Effector memory CD8-positive, alpha-beta T cell (primary cell): ENCODE measurements around the gene GRIK1.
"Not testable (repeated sequence)": the region's sequence is repeated elsewhere in the genome, so short reads cannot be mapped to it uniquely, and the experiment has no call there.

Experiments used
- ATAC-seq: fragments of 150-1000 bp; cut with Tn5 transposase; replicated peaks from 2 replicates; pipeline ENCODE4 v1.10.0; 2021; ENCODE audit warnings: mild to moderate bottlenecking, moderate library complexity
- DNase-seq, 3 experiments: peaks; one replicate each; pipeline ENCODE4 v3.0.0; 2021
- H3K27ac Mint-ChIP-seq, 2 donors: one replicate each; pipeline ENCODE4 v1.8.0; 2022; ENCODE audit warnings: mild to moderate bottlenecking in 2 of 2, mixed read lengths in 2 of 2, moderate library complexity in 2 of 2
- H3K27me3 Mint-ChIP-seq, 2 donors: one replicate each; pipeline ENCODE4 v1.8.0; 2022; ENCODE audit warnings: mixed read lengths in 2 of 2
- H3K36me3 Mint-ChIP-seq: one replicate; pipeline ENCODE4 v1.8.0; 2022; ENCODE audit warnings: mild to moderate bottlenecking, moderate library complexity, mixed read lengths; ENCODE audit not compliant: insufficient read depth
- H3K4me1 Mint-ChIP-seq, 2 donors: one replicate each; pipeline ENCODE4 v1.8.0; 2022; ENCODE audit warnings: low read depth in 2 of 2, mixed read lengths in 2 of 2
- H3K4me3 Mint-ChIP-seq, 2 donors: one replicate each; pipeline ENCODE4 v1.8.0; 2022; ENCODE audit warnings: mild to moderate bottlenecking in 2 of 2, mixed read lengths in 2 of 2, moderate library complexity in 2 of 2
- H3K9me3 Mint-ChIP-seq, 2 donors: one replicate each; pipeline ENCODE4 v1.8.0; 2022; ENCODE audit warnings: mixed read lengths in 2 of 2

GRIK1 gene

DNA sequence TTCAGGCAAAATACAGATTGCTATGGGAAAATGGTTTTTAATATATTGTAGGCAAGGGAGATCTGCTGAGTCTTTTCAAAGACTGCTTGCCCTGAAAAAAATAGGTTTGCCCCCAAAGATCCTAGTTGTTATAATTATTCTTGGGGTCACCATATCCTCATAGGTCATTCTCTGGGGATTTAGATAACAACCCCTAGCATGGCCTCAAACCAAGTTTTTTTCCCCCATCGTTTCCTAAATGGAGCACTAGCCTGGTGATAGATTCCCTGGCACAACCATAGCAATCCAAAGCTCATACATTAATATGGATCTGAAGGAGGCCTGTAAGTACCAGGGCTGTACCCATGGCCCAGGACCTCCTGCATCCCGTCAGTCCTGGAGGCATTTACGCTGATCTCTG, 325.9 kb downstream of the GRIK1 start:
- H3K36me3 Mint-ChIP-seq, result no peaks in the 10 kb centered on the region
- H3K9me3 Mint-ChIP-seq, result peaks cover 0 to 3% of the 10 kb centered on the region in 2 donors
- H3K27ac Mint-ChIP-seq, result no peak overlapping the region
- no peaks in the 10 kb centered on the region for H3K27me3 Mint-ChIP-seq
- no peaks in the 10 kb centered on the region for H3K4me1 Mint-ChIP-seq
- no peak overlapping the region for H3K4me3 Mint-ChIP-seq
- ATAC-seq (no peak), DNase-seq (no peak)

DNA sequence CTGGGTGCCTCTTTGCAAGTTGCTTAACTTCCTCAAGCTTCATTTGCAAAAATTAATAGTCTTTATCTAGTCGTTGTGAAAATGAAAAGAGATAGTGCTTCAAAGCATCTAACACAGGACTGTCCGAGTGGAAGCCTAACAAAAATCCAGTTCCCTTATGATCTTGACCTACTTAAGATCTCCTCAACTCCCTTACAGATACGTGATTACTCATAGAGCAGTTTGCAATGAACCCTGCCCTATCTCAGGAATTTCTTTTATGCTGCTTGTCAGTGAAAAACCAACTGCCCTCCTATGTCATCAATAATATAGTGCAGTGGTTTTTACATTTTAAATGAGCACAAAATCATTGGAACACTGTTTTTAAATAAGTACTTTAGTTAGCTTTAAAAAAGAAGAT, 326.8 kb downstream of the GRIK1 start:
- no peak overlapping the region for H3K4me3 Mint-ChIP-seq
- H3K27ac Mint-ChIP-seq, result no peak overlapping the region
- no peak for DNase-seq

GRCh38 chr21:29610779-29611360, 328.9 kb downstream of the GRIK1 start:
- Mint-ChIP-seq H3K4me1 (no peaks in the 10 kb centered on the region), H3K27ac (no peak overlapping the region), H3K36me3 (no peaks in the 10 kb centered on the region), H3K4me3 (no peak overlapping the region), H3K9me3 (no peaks in the 10 kb centered on the region), H3K27me3 (no peaks in the 10 kb centered on the region)
- ATAC-seq (no peak), DNase-seq (no peak)

More for the DNA sequence above, 326.8 kb downstream of the GRIK1 start:
- Mint-ChIP-seq H3K36me3 (no peaks in the 10 kb centered on the region), H3K27me3 (no peaks in the 10 kb centered on the region), H3K4me1 (no peaks in the 10 kb centered on the region), H3K9me3 (no peaks in the 10 kb centered on the region)
- ATAC-seq, result no peak

DNA sequence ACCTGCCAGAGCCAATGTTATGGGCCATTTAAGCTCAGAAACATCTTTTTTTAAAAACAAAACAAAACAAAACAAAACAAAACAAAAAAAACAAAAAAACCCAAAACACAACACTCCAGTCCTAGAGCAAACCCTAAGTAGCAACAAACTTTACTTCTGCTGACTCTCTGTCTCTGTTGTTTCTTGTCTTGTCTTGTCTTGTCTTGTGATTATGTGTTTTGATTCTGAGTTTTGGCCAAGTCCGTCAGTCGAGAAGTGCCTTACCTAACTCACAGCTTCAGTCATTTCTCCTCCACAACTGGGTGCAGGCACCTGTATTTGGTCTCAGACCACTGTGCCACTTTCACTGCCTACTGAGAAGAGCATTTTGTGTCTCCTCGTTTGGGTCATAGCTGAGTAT, 333.2 kb downstream of the GRIK1 start:
- ATAC-seq (no peak), DNase-seq (no peak)
- no peak overlapping the region for H3K4me3 Mint-ChIP-seq
- peaks cover 4% of the 10 kb centered on the region for H3K36me3 Mint-ChIP-seq
- no peak overlapping the region for H3K27ac Mint-ChIP-seq
- no peaks in the 10 kb centered on the region for H3K9me3 Mint-ChIP-seq
- H3K4me1 Mint-ChIP-seq, result no peaks in the 10 kb centered on the region
- H3K27me3 Mint-ChIP-seq, result no peaks in the 10 kb centered on the region

DNA sequence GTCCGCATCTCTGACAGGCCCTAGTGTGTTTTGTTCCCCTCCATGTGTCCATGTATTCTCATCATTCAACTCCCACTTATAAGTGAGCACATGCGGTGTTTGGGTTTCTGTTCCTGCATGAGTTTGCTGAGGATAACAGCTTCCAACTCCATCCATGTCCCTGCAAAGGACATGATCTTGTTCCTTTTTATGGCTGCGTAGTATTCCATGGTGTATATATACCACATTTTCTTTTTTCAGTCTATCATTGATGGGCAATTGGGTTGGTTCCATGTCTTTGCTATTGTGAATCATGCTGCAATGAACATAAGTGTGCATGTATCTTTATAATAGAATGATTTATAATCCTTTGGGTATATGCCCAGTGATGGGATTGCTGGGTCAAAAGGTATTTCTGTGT, 334.6 kb downstream of the GRIK1 start:
- H3K4me3 Mint-ChIP-seq, H3K9me3 Mint-ChIP-seq: not testable (repeated sequence)

GRCh38 chr21:29604076-29604475, 335.7 kb downstream of the GRIK1 start:
- H3K27me3 Mint-ChIP-seq, result no peaks in the 10 kb centered on the region
- no peak overlapping the region for H3K27ac Mint-ChIP-seq
- ATAC-seq, result no peak
- H3K9me3 Mint-ChIP-seq, result no peaks in the 10 kb centered on the region
- no peaks in the 10 kb centered on the region for H3K4me1 Mint-ChIP-seq
- peaks cover 4% of the 10 kb centered on the region for H3K36me3 Mint-ChIP-seq
- no peak for DNase-seq
- H3K4me3 Mint-ChIP-seq, result no peak overlapping the region

More for the DNA sequence above, 334.6 kb downstream of the GRIK1 start:
- DNase-seq, H3K27me3 Mint-ChIP-seq, H3K36me3 Mint-ChIP-seq, H3K27ac Mint-ChIP-seq, ATAC-seq, H3K4me1 Mint-ChIP-seq: not testable (repeated sequence)

- no peak overlapping the region for H3K4me3 Mint-ChIP-seq
- H3K4me1 Mint-ChIP-seq, result no peaks in the 10 kb centered on the region
- H3K36me3 Mint-ChIP-seq, result peaks cover 4% of the 10 kb centered on the region
- no peaks in the 10 kb centered on the region for H3K9me3 Mint-ChIP-seq
- H3K27ac Mint-ChIP-seq, result no peak overlapping the region
- H3K27me3 Mint-ChIP-seq, result no peaks in the 10 kb centered on the region
- ATAC-seq, result no peak
- no peak for DNase-seq
Measured at GRCh38 chr21:29601047-29601446, 338.7 kb downstream of the GRIK1 start.

DNA sequence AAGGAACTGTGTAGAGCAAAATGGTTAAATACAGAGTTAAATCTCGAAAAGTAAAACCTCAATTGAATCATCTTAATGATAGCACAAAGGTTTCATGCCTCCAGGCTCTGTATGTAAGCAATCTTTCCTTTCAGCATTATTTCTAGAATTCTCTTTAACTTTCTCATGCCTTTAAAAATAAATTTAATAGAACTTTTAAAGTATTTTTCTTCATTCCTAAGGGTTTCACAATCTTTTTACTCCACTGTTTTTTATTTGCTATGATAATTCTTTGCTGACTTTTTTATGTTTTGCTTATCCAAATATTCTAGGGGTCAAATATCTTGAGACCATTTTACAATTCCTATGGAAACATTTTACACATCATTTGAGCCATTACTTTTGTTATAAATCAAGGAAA, 353.1 kb downstream of the GRIK1 start:
- no peaks in the 10 kb centered on the region for H3K36me3 Mint-ChIP-seq
- H3K9me3 Mint-ChIP-seq, result no peaks in the 10 kb centered on the region
- DNase-seq, result no peak
- H3K4me1 Mint-ChIP-seq, result no peaks in the 10 kb centered on the region
- peaks cover 8 to 15% of the 10 kb centered on the region in 2 donors for H3K27me3 Mint-ChIP-seq
- no peak overlapping the region for H3K27ac Mint-ChIP-seq
- no peak for ATAC-seq
- H3K4me3 Mint-ChIP-seq, result no peak overlapping the region

DNA sequence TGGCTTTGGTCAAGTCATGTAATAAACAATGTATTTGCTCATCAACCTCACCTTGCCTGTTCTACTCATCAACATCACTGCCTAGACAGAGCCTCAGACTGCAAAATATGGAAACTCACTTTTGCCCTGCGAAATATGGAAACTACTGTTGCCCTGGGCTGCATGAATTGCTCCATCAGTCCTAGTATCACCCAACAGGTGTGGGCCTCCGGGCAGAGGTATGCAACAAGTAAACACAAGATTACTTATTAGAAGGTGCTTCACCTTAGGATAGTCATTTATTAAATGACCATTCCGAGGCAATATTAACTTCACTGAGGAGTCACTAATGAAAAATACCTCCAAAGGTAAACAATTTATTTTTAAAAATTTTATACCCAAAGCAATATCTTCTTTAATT, 354.3 kb downstream of the GRIK1 start:
- no peak for DNase-seq
- Mint-ChIP-seq H3K27me3 (peaks cover 4 to 5% of the 10 kb centered on the region in 2 donors), H3K27ac (no peak overlapping the region), H3K4me3 (no peak overlapping the region), H3K4me1 (no peaks in the 10 kb centered on the region), H3K36me3 (no peaks in the 10 kb centered on the region), H3K9me3 (no peaks in the 10 kb centered on the region)
- ATAC-seq, result no peak

DNA sequence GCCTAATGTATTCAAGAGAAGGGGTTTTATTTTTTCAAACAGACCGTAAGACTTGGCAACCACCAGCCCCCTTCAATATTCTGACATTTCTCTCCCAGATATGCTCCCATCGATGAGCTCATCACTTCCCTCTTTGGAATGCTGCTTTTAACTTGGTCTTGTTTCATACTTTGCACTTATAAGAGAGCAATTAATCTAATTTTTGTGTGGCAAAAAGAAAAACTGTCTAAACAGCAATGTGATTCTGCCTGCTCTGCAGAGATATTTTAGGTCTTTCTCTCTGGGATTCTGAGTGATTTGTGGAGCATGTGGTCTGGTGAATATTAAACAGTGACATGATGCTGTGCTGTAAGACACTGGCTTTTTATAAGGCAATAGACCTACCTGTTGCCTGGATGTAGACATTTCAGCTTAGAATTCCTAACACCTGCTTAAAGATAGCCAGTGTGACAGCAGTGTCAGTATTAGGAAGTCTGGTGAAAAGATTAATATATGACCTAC, 356.3 kb downstream of the GRIK1 start:
- Mint-ChIP-seq H3K27ac (no peak overlapping the region), H3K4me1 (no peaks in the 10 kb centered on the region), H3K27me3 (no peaks in the 10 kb centered on the region), H3K36me3 (no peaks in the 10 kb centered on the region), H3K4me3 (no peak overlapping the region), H3K9me3 (no peaks in the 10 kb centered on the region)
- ATAC-seq (no peak), DNase-seq (no peak)

DNA sequence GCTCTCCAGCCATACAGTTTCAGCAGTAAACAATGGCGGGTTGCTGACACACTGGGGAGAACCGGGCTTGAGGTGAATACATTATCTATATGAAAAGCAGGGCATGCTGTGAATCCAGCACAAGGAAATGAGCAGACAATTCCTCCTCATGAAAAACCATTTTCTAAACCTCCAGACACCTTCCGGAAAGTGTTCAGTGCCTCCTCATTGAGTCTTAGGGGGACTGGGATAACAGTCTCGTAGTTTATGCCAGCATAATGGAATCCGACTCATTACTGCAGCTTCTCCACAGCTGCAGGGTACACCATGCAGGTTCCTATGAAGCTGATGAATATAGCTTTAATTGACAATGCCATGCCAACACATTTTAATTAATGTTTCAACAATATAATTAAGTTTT, 356.9 kb downstream of the GRIK1 start:
- H3K4me1 Mint-ChIP-seq, result no peaks in the 10 kb centered on the region
- no peaks in the 10 kb centered on the region for H3K27me3 Mint-ChIP-seq
- no peak for ATAC-seq
- DNase-seq, result no peak
- H3K36me3 Mint-ChIP-seq, result no peaks in the 10 kb centered on the region
- no peaks in the 10 kb centered on the region for H3K9me3 Mint-ChIP-seq
- H3K27ac Mint-ChIP-seq, result no peak overlapping the region
- H3K4me3 Mint-ChIP-seq, result no peak overlapping the region

- no peaks in the 10 kb centered on the region for H3K9me3 Mint-ChIP-seq
- no peak for ATAC-seq
- no peaks in the 10 kb centered on the region for H3K27me3 Mint-ChIP-seq
- H3K36me3 Mint-ChIP-seq, result no peaks in the 10 kb centered on the region
- no peak overlapping the region for H3K4me3 Mint-ChIP-seq
- no peaks in the 10 kb centered on the region for H3K4me1 Mint-ChIP-seq
- DNase-seq, result no peak
- H3K27ac Mint-ChIP-seq, result no peak overlapping the region
Measured at GRCh38 chr21:29581393-29581792, 358.4 kb downstream of the GRIK1 start.

GRCh38 chr21:29580732-29581285, 359.0 kb downstream of the GRIK1 start:
- Mint-ChIP-seq H3K4me1 (no peaks in the 10 kb centered on the region), H3K36me3 (no peaks in the 10 kb centered on the region), H3K27ac (no peak overlapping the region), H3K27me3 (no peaks in the 10 kb centered on the region), H3K4me3 (no peak overlapping the region), H3K9me3 (no peaks in the 10 kb centered on the region)
- no peak for ATAC-seq
- DNase-seq, result no peak

- Mint-ChIP-seq H3K27ac (no peak overlapping the region), H3K27me3 (no peaks in the 10 kb centered on the region), H3K4me1 (no peaks in the 10 kb centered on the region), H3K36me3 (no peaks in the 10 kb centered on the region), H3K4me3 (no peak overlapping the region), H3K9me3 (no peaks in the 10 kb centered on the region)
- ATAC-seq (no peak), DNase-seq (no peak)
Measured at GRCh38 chr21:29578306-29578705, 361.5 kb downstream of the GRIK1 start.
